ENCODE measurements around the gene RASGRP4.

Gene RASGRP4

GRCh38 chr19:38399081-38399480 is 26.9 kb downstream of the RASGRP4 start:
- no peak for TF ChIP-seq CTCF (IDR thresholded peaks at IDR 0.05; ENCODE audit: insufficient read depth, low read length, poor library complexity, severe bottlenecking)
- no peak overlapping the region for H3K4me3 ChIP-seq (replicated peaks; ENCODE audit: low read depth, low read length)
- H3K27me3 ChIP-seq (replicated peaks; ENCODE audit: control insufficient read depth, insufficient read depth, low read length): no peaks in the 10 kb centered on the region; the same call in none of the 2 replicates
- no peak for DNase-seq (ENCODE audit: extremely low read depth, insufficient read length)
- no peaks in the 10 kb centered on the region for H3K36me3 ChIP-seq (ENCODE audit: control insufficient read depth, insufficient read depth, low read length)

GRCh38 chr19:38395381-38396114 is 30.5 kb downstream of the RASGRP4 start:
- Histone ChIP-seq H3K27me3 (replicated peaks; ENCODE audit: control insufficient read depth, insufficient read depth, low read length) (no peaks in the 10 kb centered on the region; the same call in none of the 2 replicates), H3K4me3 (replicated peaks; ENCODE audit: low read depth, low read length) (peak overlapping the region; percentile 10), H3K36me3 (ENCODE audit: control insufficient read depth, insufficient read depth, low read length) (no peaks in the 10 kb centered on the region)
- no peak for TF ChIP-seq CTCF (IDR thresholded peaks at IDR 0.05; ENCODE audit: insufficient read depth, low read length, poor library complexity, severe bottlenecking)
- peak; percentile 46 for DNase-seq (ENCODE audit: extremely low read depth, insufficient read length)

GRCh38 chr19:38394488-38394887 is 31.5 kb downstream of the RASGRP4 start:
- Histone ChIP-seq H3K4me3 (replicated peaks; ENCODE audit: low read depth, low read length) (no peak overlapping the region), H3K27me3 (replicated peaks; ENCODE audit: control insufficient read depth, insufficient read depth, low read length) (no peaks in the 10 kb centered on the region; the same call in none of the 2 replicates), H3K36me3 (ENCODE audit: control insufficient read depth, insufficient read depth, low read length) (no peaks in the 10 kb centered on the region)
- no peak for TF ChIP-seq CTCF (IDR thresholded peaks at IDR 0.05; ENCODE audit: insufficient read depth, low read length, poor library complexity, severe bottlenecking)
- DNase-seq (ENCODE audit: extremely low read depth, insufficient read length): peak; percentile 56

- no peaks in the 10 kb centered on the region for H3K36me3 ChIP-seq (ENCODE audit: control insufficient read depth, insufficient read depth, low read length)
- TF ChIP-seq CTCF (IDR thresholded peaks at IDR 0.05; ENCODE audit: insufficient read depth, low read length, poor library complexity, severe bottlenecking): no peak
- peaks cover 1% of the 10 kb centered on the region for H3K27me3 ChIP-seq (replicated peaks; ENCODE audit: control insufficient read depth, insufficient read depth, low read length)
- no peak overlapping the region for H3K4me3 ChIP-seq (replicated peaks; ENCODE audit: low read depth, low read length)
- DNase-seq (ENCODE audit: extremely low read depth, insufficient read length): no peak
These were observed 33.2 kb downstream of the RASGRP4 start for GRCh38 chr19:38392707-38393308.

GRCh38 chr19:38391911-38392464 is 34.0 kb downstream of the RASGRP4 start:
- Histone ChIP-seq H3K36me3 (ENCODE audit: control insufficient read depth, insufficient read depth, low read length) (no peaks in the 10 kb centered on the region), H3K4me3 (replicated peaks; ENCODE audit: low read depth, low read length) (no peak overlapping the region), H3K27me3 (replicated peaks; ENCODE audit: control insufficient read depth, insufficient read depth, low read length) (peaks cover 1% of the 10 kb centered on the region)
- TF ChIP-seq CTCF (IDR thresholded peaks at IDR 0.05; ENCODE audit: insufficient read depth, low read length, poor library complexity, severe bottlenecking): no peak
- DNase-seq (ENCODE audit: extremely low read depth, insufficient read length): no peak
